KMS-11 (cell line): ENCODE results near the gene MCF2L.

ENCODE experiments used
- H2AFZ ChIP-seq: fragments of 200-600 bp; sonication (generic); 2 replicates; pipeline ENCODE4 v1.6.1; 2016; ENCODE audit warnings: antibody characterized with exemption, mixed run types, low read depth
- H3K27ac ChIP-seq: fragments of 200-600 bp; sonication (generic); 2 replicates; pipeline ENCODE4 v1.6.1; 2016; ENCODE audit warnings: mild to moderate bottlenecking, mixed run types
- H3K27me3 ChIP-seq: fragments of 200-600 bp; sonication (generic); 2 replicates; pipeline ENCODE4 v1.6.1; 2017; ENCODE audit warnings: mild to moderate bottlenecking, low read depth, mixed run types, moderate library complexity; ENCODE audit not compliant: insufficient read depth
- H3K36me3 ChIP-seq: fragments of 200-600 bp; sonication (generic); 2 replicates; pipeline ENCODE4 v1.6.1; 2017; ENCODE audit warnings: mild to moderate bottlenecking, mixed run types; ENCODE audit not compliant: insufficient read depth
- H3K4me1 ChIP-seq: fragments of 200-600 bp; sonication (generic); 2 replicates; pipeline ENCODE4 v1.6.1; 2016; ENCODE audit warnings: mild to moderate bottlenecking, low read depth, mixed run types; ENCODE audit not compliant: poor library complexity, severe bottlenecking
- H3K4me2 ChIP-seq: fragments of 200-600 bp; sonication (generic); 2 replicates; pipeline ENCODE4 v1.7.0; 2016; ENCODE audit warnings: mild to moderate bottlenecking, mixed run types
- H3K4me3 ChIP-seq: fragments of 200-600 bp; sonication (generic); IDR thresholded peaks from 2 replicates; pipeline ENCODE4 v1.6.1; 2017; ENCODE audit warnings: low read depth, low read length, mixed read lengths; ENCODE audit not compliant: insufficient read depth
- H3K79me2 ChIP-seq: fragments of 200-600 bp; sonication (generic); 2 replicates; pipeline ENCODE4 v1.6.1; 2016; ENCODE audit warnings: low read depth, mixed run types; ENCODE audit not compliant: insufficient read depth
- H3K9ac ChIP-seq: fragments of 200-600 bp; sonication (generic); 2 replicates; pipeline ENCODE4 v1.6.1; 2016; ENCODE audit warnings: mild to moderate bottlenecking, mixed run types
- H4K20me1 ChIP-seq: fragments of 200-600 bp; sonication (generic); 2 replicates; pipeline ENCODE4 v1.6.1; 2016; ENCODE audit warnings: mild to moderate bottlenecking, mixed run types; ENCODE audit not compliant: insufficient read depth
- CTCF ChIP-seq: fragments of 200-600 bp; sonication (generic); conservative IDR thresholded peaks from 2 replicates; pipeline ENCODE4 v1.6.1; 2017; ENCODE audit warnings: low read depth, mild to moderate bottlenecking, antibody characterized with exemption, low read length, moderate library complexity, mixed read lengths

Gene MCF2L

GRCh38 chr13:113033054-113033850 is 64.2 kb downstream of the MCF2L start:
- Histone ChIP-seq H3K4me1 (no peaks in the 10 kb centered on the region), H3K36me3 (no peaks in the 10 kb centered on the region), H2AFZ (no peak overlapping the region), H4K20me1 (no peaks in the 10 kb centered on the region), H3K9ac (no peak overlapping the region), H3K4me2 (no peak overlapping the region), H3K79me2 (no peaks in the 10 kb centered on the region), H3K27me3 (no peaks in the 10 kb centered on the region), H3K4me3 (no peak overlapping the region), H3K27ac (no peak overlapping the region)
- TF ChIP-seq CTCF = no peak

GRCh38 chr13:113034451-113035212 is 65.6 kb downstream of the MCF2L start:
- no peak overlapping the region for H3K4me2 ChIP-seq
- no peak for TF ChIP-seq CTCF
- no peak overlapping the region for H3K27ac ChIP-seq
- no peak overlapping the region for H3K4me3 ChIP-seq
- no peaks in the 10 kb centered on the region for H3K27me3 ChIP-seq
- H3K4me1 ChIP-seq = no peaks in the 10 kb centered on the region
- no peaks in the 10 kb centered on the region for H4K20me1 ChIP-seq
- H3K9ac ChIP-seq = no peak overlapping the region
- no peaks in the 10 kb centered on the region for H3K36me3 ChIP-seq
- no peak overlapping the region for H2AFZ ChIP-seq
- H3K79me2 ChIP-seq = no peaks in the 10 kb centered on the region

GRCh38 chr13:113035213-113035800 is 66.3 kb downstream of the MCF2L start:
- TF ChIP-seq CTCF = no peak

GRCh38 chr13:113036401-113036800 is 67.4 kb downstream of the MCF2L start:
- no peaks in the 10 kb centered on the region for H3K4me1 ChIP-seq
- no peak for TF ChIP-seq CTCF
- no peak overlapping the region for H3K4me3 ChIP-seq
- no peaks in the 10 kb centered on the region for H3K36me3 ChIP-seq
- H4K20me1 ChIP-seq = no peaks in the 10 kb centered on the region
- no peaks in the 10 kb centered on the region for H3K27me3 ChIP-seq
- H3K4me2 ChIP-seq = no peak overlapping the region
- no peaks in the 10 kb centered on the region for H3K79me2 ChIP-seq
- no peak overlapping the region for H2AFZ ChIP-seq
- H3K27ac ChIP-seq = no peak overlapping the region
- no peak overlapping the region for H3K9ac ChIP-seq

More at GRCh38 chr13:113035213-113035800, 66.3 kb downstream of the MCF2L start:
- Histone ChIP-seq H3K4me1 (no peaks in the 10 kb centered on the region), H3K27ac (no peak overlapping the region), H4K20me1 (no peaks in the 10 kb centered on the region), H3K36me3 (no peaks in the 10 kb centered on the region), H3K9ac (no peak overlapping the region), H2AFZ (no peak overlapping the region), H3K79me2 (no peaks in the 10 kb centered on the region), H3K27me3 (no peaks in the 10 kb centered on the region), H3K4me3 (no peak overlapping the region), H3K4me2 (no peak overlapping the region)
